HEK293T (cell line): Measurements from ENCODE around the gene ZBTB20.

Experiments
- CTCF ChIA-PET: fragments of 350-600 bp; formaldehyde crosslinking; extraction: SDS; loops from one replicate; lab custom pipeline; 2021; ENCODE audit warnings: antibody characterized with exemption, inconsistent platforms; lab: Yijun Ruan, JAX
- POLR2A ChIA-PET: fragments of 350-600 bp; formaldehyde crosslinking; extraction: SDS; loops from one replicate; lab custom pipeline; 2020; ENCODE audit warnings: antibody characterized with exemption, inconsistent platforms; lab: Yijun Ruan, JAX
- DNase-seq: peaks from one replicate; pipeline ENCODE4 v3.0.0; 2012; ENCODE audit warnings: mixed read lengths; ENCODE audit errors: extremely low spot score
- ARNT ChIP-seq: fragments of 450-650 bp; IDR thresholded peaks from 2 replicates; pipeline ENCODE4 v1.6.1; 2017; ENCODE audit warnings: mild to moderate bottlenecking
- BHLHE40 ChIP-seq: fragments of 450-650 bp; IDR thresholded peaks from 2 replicates; pipeline ENCODE4 v1.6.1; 2016; ENCODE audit warnings: mild to moderate bottlenecking, moderate library complexity, borderline replicate concordance
- CTBP1 ChIP-seq: fragments of 450-650 bp; IDR thresholded peaks from 2 replicates; pipeline ENCODE4 v1.6.1; 2016; ENCODE audit warnings: borderline replicate concordance
- ELF4 ChIP-seq: fragments of 450-650 bp; IDR thresholded peaks from 2 replicates; pipeline ENCODE4 v1.6.1; 2017; ENCODE audit warnings: antibody characterized with exemption
- FOXA1 ChIP-seq: fragments of 450-650 bp; IDR thresholded peaks from 2 replicates; pipeline ENCODE4 v1.6.1; 2016; ENCODE audit warnings: mild to moderate bottlenecking
- FOXK2 ChIP-seq: fragments of 450-650 bp; IDR thresholded peaks from 2 replicates; pipeline ENCODE4 v1.6.1; 2016; ENCODE audit warnings: mild to moderate bottlenecking
- FOXM1 ChIP-seq: fragments of 450-650 bp; IDR thresholded peaks from 2 replicates; pipeline ENCODE4 v1.6.1; 2017; ENCODE audit warnings: mild to moderate bottlenecking, borderline replicate concordance
- HDGF ChIP-seq: fragments of 450-650 bp; IDR thresholded peaks from 2 replicates; pipeline ENCODE4 v1.6.1; 2017; ENCODE audit warnings: antibody characterized with exemption, borderline replicate concordance
- L3MBTL2 ChIP-seq: fragments of 450-650 bp; conservative IDR thresholded peaks from 2 replicates; pipeline ENCODE4 v1.6.1; 2016; ENCODE audit warnings: mild to moderate bottlenecking
- LEF1 ChIP-seq: fragments of 450-650 bp; IDR thresholded peaks from 2 replicates; pipeline ENCODE4 v1.6.1; 2017; ENCODE audit warnings: mild to moderate bottlenecking, borderline replicate concordance
- NFRKB ChIP-seq: fragments of 450-650 bp; IDR thresholded peaks from 2 replicates; pipeline ENCODE4 v1.6.1; 2016; ENCODE audit warnings: mild to moderate bottlenecking, moderate library complexity
- SP1 ChIP-seq: fragments of 450-650 bp; IDR thresholded peaks from 2 replicates; pipeline ENCODE4 v1.6.1; 2017
- SUZ12 ChIP-seq: fragments of 450-650 bp; IDR thresholded peaks from 2 replicates; pipeline ENCODE4 v1.6.1; 2016; ENCODE audit warnings: mild to moderate bottlenecking
- TARDBP ChIP-seq: fragments of 450-650 bp; IDR thresholded peaks from 2 replicates; pipeline ENCODE4 v1.6.1; 2016
- ZNF384 ChIP-seq: fragments of 450-650 bp; IDR thresholded peaks from 2 replicates; pipeline ENCODE4 v1.6.1; 2016
- TF ChIP-seq, protein P1 (sequence below): fragments of 450-650 bp; IDR thresholded peaks from 2 replicates; pipeline ENCODE4 v1.6.1; 2016

Gene ZBTB20

GRCh38 chr3:115161866-115162265, 14.8 kb upstream of the ZBTB20 start:
- no peak for DNase-seq
- ChIA-PET CTCF (no interaction called here), POLR2A (no interaction called here)
- TF ChIP-seq CTBP1 (no peak), SP1 (no peak), FOXA1 (no peak), NFRKB (no peak), L3MBTL2 (no peak), SUZ12 (no peak), ZNF384 (no peak), ARNT (no peak)
- TF ChIP-seq, protein P1, sequence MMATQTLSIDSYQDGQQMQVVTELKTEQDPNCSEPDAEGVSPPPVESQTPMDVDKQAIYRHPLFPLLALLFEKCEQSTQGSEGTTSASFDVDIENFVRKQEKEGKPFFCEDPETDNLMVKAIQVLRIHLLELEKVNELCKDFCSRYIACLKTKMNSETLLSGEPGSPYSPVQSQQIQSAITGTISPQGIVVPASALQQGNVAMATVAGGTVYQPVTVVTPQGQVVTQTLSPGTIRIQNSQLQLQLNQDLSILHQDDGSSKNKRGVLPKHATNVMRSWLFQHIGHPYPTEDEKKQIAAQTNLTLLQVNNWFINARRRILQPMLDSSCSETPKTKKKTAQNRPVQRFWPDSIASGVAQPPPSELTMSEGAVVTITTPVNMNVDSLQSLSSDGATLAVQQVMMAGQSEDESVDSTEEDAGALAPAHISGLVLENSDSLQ = no peak

DNA sequence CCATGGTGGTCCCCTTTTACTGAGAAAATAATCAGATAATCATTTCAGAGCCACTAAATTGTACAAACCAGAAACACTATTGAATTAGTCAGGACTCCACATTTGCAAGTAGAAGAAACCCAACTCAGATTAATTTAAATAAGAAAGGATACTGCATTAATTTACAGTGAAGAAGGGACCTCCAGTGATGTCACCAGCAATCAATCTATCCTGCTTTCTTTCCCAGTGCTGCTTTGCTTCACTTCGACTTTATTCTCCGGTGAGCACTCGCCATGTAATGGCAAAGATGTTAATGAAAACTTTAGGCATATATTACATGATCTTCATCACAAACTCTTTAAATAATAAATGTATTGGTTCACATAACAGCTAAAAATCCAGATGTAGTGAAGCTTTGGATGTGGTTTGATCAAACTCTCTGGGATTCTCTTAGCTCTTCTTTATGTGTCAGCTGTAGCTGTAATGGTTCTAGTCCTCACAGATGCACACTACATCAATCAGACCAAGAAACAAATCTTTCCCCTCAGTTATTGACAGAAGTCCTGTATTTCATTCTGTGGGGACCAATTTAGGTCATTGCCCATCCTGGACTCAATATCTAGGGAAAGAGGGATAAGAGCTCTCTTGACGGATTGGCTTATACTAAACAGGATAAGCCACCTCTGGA, 14.2 kb upstream of the ZBTB20 start:
- ChIA-PET POLR2A (no interaction called here), CTCF (no interaction called here)
- no peak for DNase-seq
- no peak for TF ChIP-seq HDGF
- no peak for TF ChIP-seq NFRKB

- DNase-seq = no peak
- TF ChIP-seq BHLHE40 = no peak
- TF ChIP-seq LEF1 = no peak
- no peak for TF ChIP-seq ZNF384
- no peak for TF ChIP-seq CTBP1
- TF ChIP-seq FOXA1 = no peak
- TF ChIP-seq ELF4 = no peak
- no peak for TF ChIP-seq HDGF
- TF ChIP-seq TARDBP = no peak
- no peak for TF ChIP-seq FOXM1
- no peak for TF ChIP-seq SP1
- no peak for TF ChIP-seq SUZ12
- TF ChIP-seq NFRKB = no peak
- no peak for TF ChIP-seq FOXK2
- TF ChIP-seq, protein P1 = no peak
- CTCF ChIA-PET = no interaction called here
- POLR2A ChIA-PET = no interaction called here
These were observed 13.2 kb upstream of the ZBTB20 start for GRCh38 chr3:115160295-115160694.

GRCh38 chr3:115156046-115156654, 9.1 kb upstream of the ZBTB20 start:
- TF ChIP-seq L3MBTL2 (no peak), LEF1 (no peak), ELF4 (no peak), BHLHE40 (no peak), SP1 (no peak), ZNF384 (no peak), HDGF (no peak), ARNT (no peak), CTBP1 (no peak), TARDBP (no peak), FOXM1 (no peak), NFRKB (no peak), SUZ12 (no peak), FOXA1 (no peak), FOXK2 (no peak)
- TF ChIP-seq, protein P1 = no peak
- ChIA-PET CTCF (no interaction called here), POLR2A (no interaction called here)
- DNase-seq = no peak

DNA sequence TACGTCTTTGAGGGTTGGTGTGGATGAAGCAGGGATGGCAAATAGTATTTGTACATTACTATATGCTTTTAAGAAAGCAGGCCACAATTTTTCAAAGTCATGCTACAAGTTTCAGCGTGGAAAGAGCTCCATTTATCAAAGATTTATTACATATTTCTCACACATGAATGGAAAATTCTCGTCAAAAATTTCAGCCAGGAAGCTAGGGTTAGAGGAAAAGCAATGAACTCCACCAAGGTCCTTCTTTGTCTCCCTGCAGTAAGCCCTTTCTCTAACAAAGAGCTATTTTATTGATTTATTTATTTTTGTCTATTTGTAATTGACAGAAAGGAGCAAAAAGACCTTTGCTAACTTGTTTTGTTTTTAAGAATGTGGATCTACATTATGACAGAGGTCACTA, 7.5 kb upstream of the ZBTB20 start:
- TF ChIP-seq L3MBTL2 (no peak), ELF4 (no peak), ZNF384 (no peak), HDGF (no peak), SP1 (no peak), ARNT (no peak), FOXK2 (no peak), BHLHE40 (no peak)
- TF ChIP-seq, protein P1 = no peak
- ChIA-PET CTCF (no interaction called here), POLR2A (no interaction called here)
- no peak for DNase-seq

- CTCF ChIA-PET = no interaction called here
- TF ChIP-seq SP1 = no peak
- TF ChIP-seq L3MBTL2 = no peak
- no peak for TF ChIP-seq ELF4
- TF ChIP-seq FOXA1 = no peak
- TF ChIP-seq LEF1 = no peak
- TF ChIP-seq FOXK2 = no peak
- no peak for TF ChIP-seq ZNF384
- no peak for TF ChIP-seq ARNT
- TF ChIP-seq, protein P1 = no peak
- TF ChIP-seq HDGF = no peak
- no peak for DNase-seq
- POLR2A ChIA-PET = no interaction called here
These were observed 4.8 kb upstream of the ZBTB20 start for GRCh38 chr3:115151921-115152320.
